Stomach (tissue), 4 donors: ENCODE results near the gene SLC24A1.

Experiments
- CTCF ChIP-seq, 7 experiments: fragments of 450-650 bp in 4 of 7; fragments of 200-600 bp in 3 of 7; sonication (generic) in 3 of 7; IDR thresholded peaks; one replicate each; pipeline ENCODE4 v1.5.1; 2016 to 2019; ENCODE audit warnings: antibody characterized with exemption in 7 of 7, control low read depth in 2 of 7, mild to moderate bottlenecking in 1 of 7
- POLR2A ChIP-seq, 4 donors: fragments of 450-650 bp; IDR thresholded peaks; one replicate each; pipeline ENCODE4 v1.6.1; 2016; ENCODE audit warnings: antibody characterized with exemption in 4 of 4, control low read depth in 2 of 4, mild to moderate bottlenecking in 1 of 4, moderate library complexity in 1 of 4

- TF ChIP-seq POLR2A (IDR thresholded peaks at IDR 0.05): no peak
- no peak for TF ChIP-seq CTCF (IDR thresholded peaks at IDR 0.05)
Measured at GRCh38 chr15:65644282-65644681, 22.5 kb downstream of the SLC24A1 start.
